ENCODE results near the gene FSD1. TPM values are rescaled to one million over a fixed set of nuclear protein-coding genes. Genes with fewer than 3 reads are reported as not detected.

The FSD1 gene
- total RNA-seq, 1 donor from 2014 or later = 13.2 TPM

DNA sequence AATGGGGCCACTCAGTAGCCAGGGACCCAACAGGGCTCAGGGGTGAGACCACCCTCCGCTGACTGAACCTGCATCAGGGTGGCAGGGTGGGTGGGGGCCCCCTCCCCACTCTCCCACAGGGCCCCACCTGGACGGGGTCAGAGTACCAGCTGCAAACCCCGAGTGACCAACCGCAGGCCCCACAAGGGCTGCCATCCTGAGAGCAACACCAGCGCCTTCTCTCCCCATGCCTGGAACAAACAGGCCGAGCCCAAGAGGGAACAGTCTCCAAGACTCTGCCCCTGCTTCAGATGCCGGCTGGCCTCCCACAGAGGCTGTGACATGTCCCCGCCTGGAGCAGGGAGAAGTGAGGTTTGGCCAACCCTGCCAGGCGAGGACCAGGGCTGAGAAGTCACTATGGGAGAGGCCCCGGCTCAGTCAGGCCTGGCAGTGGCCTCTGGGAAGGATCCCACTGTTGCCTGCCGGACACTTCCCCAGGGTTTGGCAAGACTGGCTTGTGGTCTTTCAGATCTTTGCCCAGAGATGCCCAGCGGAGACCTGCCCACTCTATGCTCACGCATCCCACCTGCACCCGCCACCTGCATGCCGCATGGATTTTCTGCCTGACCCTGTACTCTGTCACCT, 66.1 kb downstream of the FSD1 start:
- H3K4me3 ChIP-seq (ENCODE audit: low read depth, low read length) = no peak overlapping the region
- H3K36me3 ChIP-seq (ENCODE audit: control insufficient read depth, insufficient read depth, low read length) = no peaks in the 10 kb centered on the region
- no peak for DNase-seq (ENCODE audit: low read depth)
- TF ChIP-seq, protein P1, sequence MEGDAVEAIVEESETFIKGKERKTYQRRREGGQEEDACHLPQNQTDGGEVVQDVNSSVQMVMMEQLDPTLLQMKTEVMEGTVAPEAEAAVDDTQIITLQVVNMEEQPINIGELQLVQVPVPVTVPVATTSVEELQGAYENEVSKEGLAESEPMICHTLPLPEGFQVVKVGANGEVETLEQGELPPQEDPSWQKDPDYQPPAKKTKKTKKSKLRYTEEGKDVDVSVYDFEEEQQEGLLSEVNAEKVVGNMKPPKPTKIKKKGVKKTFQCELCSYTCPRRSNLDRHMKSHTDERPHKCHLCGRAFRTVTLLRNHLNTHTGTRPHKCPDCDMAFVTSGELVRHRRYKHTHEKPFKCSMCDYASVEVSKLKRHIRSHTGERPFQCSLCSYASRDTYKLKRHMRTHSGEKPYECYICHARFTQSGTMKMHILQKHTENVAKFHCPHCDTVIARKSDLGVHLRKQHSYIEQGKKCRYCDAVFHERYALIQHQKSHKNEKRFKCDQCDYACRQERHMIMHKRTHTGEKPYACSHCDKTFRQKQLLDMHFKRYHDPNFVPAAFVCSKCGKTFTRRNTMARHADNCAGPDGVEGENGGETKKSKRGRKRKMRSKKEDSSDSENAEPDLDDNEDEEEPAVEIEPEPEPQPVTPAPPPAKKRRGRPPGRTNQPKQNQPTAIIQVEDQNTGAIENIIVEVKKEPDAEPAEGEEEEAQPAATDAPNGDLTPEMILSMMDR (IDR thresholded peaks at IDR 0.05; ENCODE audit: insufficient read depth, low read length, poor library complexity, severe bottlenecking) = no peak
- H3K27me3 ChIP-seq (ENCODE audit: control insufficient read depth, insufficient read depth, low read length) = no peaks in the 10 kb centered on the region

DNA sequence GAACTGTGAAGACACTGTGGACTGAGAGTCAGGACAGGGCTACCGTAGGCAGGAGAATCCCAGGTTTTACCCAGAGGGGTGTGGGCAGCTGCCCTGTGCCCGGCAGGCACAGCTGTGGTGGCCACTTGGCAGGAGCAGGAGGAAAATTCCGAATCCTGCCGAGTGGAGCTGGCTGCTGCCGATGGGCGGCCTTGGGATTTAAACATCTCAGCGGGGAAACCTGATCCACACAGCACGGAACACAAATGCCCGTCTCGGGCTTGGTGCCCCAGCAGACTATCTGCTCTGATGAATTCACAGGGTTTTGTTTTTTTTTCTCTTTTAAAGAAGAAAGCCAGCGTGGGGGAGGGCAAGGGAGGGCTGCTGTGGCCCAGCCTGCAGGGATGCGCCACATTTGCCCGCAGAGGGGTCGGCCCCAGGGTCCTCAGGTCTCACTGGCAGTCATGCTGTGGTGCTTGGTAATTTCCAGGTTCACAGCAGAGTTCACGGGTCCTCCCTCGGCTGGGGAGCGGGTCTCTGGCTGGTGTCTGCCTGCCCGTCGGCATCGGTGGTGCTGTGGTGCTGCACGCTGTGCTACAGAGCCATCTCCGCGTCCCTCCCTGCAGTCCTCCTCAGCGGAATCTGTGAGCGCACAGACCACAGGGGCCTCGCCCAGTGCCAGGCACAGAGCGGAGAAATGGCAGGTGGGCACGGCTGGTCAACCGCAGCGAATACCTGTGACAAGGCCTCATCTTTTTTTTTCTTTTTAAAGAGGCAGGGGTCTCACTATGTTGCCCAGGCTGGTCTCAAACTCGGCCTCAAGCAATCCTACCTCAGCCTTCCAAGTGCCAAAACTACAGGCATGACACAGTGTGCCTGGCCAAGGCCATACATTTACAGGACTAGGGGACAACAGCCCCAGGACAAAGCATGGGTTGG, 67.1 kb downstream of the FSD1 start:
- no peaks in the 10 kb centered on the region for H3K36me3 ChIP-seq (ENCODE audit: control insufficient read depth, insufficient read depth, low read length)
- DNase-seq (ENCODE audit: low read depth) = no peak
- no peaks in the 10 kb centered on the region for H3K27me3 ChIP-seq (ENCODE audit: control insufficient read depth, insufficient read depth, low read length)
- TF ChIP-seq, protein P1 (IDR thresholded peaks at IDR 0.05; ENCODE audit: insufficient read depth, low read length, poor library complexity, severe bottlenecking) = no peak
- no peak overlapping the region for H3K4me3 ChIP-seq (ENCODE audit: low read depth, low read length)

DNA sequence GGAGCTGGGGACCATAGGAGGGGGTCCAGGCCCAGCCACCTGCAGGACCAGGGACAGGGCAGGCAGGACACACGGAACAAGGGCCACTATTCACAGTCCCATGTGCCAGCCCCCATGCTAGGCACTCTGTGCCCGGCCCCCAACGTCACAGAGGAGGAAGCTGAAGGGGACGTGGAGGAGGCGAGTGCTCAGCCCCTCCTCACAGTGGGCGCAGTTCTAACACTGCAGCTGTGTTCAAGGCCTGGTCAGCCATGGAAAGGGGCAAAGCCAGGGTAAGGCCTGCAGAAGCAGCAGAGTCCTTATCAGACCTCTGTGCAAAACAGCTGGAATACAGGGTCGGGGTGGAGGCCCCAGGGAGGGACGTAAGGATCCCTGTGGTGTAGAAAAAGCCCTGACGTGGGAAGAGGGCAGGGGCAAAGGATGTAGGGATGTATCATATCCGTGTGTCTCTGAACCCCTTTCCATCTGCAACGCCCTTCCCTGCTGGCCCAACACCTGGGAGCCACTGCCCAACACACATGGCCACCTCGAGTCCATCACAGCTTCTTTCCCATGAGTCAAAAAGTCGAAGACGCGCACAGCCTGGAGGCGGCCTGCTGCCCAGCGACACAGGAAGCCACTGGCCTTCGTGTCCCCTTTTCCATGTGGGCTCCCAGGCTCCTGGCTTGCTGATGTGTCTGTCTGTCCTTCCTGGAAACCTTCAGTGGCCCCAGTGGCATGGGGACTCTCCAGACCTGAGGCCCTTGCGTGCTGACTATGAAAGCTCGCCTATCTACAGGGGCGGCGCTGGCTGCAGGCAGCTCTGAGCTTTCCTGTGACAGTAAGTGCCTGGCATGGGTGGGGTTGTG, 68.0 kb downstream of the FSD1 start:
- DNase-seq (ENCODE audit: low read depth) = no peak
- TF ChIP-seq, protein P1 (IDR thresholded peaks at IDR 0.05; ENCODE audit: insufficient read depth, low read length, poor library complexity, severe bottlenecking) = no peak
- Histone ChIP-seq H3K27me3 (ENCODE audit: control insufficient read depth, insufficient read depth, low read length) (no peaks in the 10 kb centered on the region), H3K4me3 (ENCODE audit: low read depth, low read length) (no peak overlapping the region), H3K36me3 (ENCODE audit: control insufficient read depth, insufficient read depth, low read length) (no peaks in the 10 kb centered on the region)

DNA sequence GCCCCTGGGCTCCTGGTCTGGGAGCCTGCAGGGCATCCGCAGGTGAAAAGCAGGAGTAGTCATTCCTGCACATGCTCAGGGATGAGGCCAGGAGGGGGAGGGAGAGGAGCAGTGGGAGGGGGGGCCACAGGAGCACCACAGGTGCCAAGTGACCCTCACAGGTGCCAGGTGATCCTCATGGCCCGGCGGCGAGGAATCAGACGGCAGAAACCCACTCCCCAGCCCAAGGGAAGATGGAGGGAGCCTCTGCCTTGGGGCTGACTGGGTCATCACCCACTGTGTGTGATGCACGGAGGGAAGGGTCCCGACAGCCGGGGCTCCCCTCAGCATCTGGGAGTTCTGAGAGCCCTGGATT, 68.6 kb downstream of the FSD1 start:
- TF ChIP-seq, protein P1 (IDR thresholded peaks at IDR 0.05; ENCODE audit: insufficient read depth, low read length, poor library complexity, severe bottlenecking) = no peak
- H3K27me3 ChIP-seq (ENCODE audit: control insufficient read depth, insufficient read depth, low read length) = no peaks in the 10 kb centered on the region

More for the DNA sequence above, 68.6 kb downstream of the FSD1 start:
- H3K36me3 ChIP-seq (ENCODE audit: control insufficient read depth, insufficient read depth, low read length) = no peaks in the 10 kb centered on the region
- H3K4me3 ChIP-seq (ENCODE audit: low read depth, low read length) = no peak overlapping the region
- no peak for DNase-seq (ENCODE audit: low read depth)

Other genes with a start within 250 kb of the FSD1 start
- gene ZBTB7A, start 237.7 kb upstream of the FSD1 start, total RNA-seq = 39.9 and 43.3 TPM in 2 replicates
- gene MAP2K2, start 180.5 kb upstream of the FSD1 start, total RNA-seq = 198 and 249 TPM in 2 replicates
- not detected in 2 replicates for gene CREB3L3, start 151.0 kb upstream of the FSD1 start, total RNA-seq
- gene SIRT6, start 122.0 kb upstream of the FSD1 start, total RNA-seq = 58.8 and 59.2 TPM in 2 replicates
- 0.33 and 0.34 TPM in 2 replicates for gene ANKRD24, start 121.9 kb upstream of the FSD1 start, total RNA-seq
- 2.5 and 3.9 TPM in 2 replicates for gene EBI3, start 75.1 kb upstream of the FSD1 start, total RNA-seq
- 33.0 and 37.2 TPM in 2 replicates for gene YJU2, start 57.5 kb upstream of the FSD1 start, total RNA-seq
- gene SHD, start 25.3 kb upstream of the FSD1 start, total RNA-seq = not detected in 2 replicates
- not detected in 2 replicates for gene TMIGD2, start 2.2 kb upstream of the FSD1 start, total RNA-seq
- gene STAP2, start 34.2 kb downstream of the FSD1 start, total RNA-seq = 78.5 and 84.8 TPM in 2 replicates
- 6.4 and 6.6 TPM in 2 replicates for gene MPND, start 39.0 kb downstream of the FSD1 start, total RNA-seq
- gene SH3GL1, start 95.9 kb downstream of the FSD1 start, total RNA-seq = 60.9 and 72.0 TPM in 2 replicates
- gene CHAF1A, start 98.0 kb downstream of the FSD1 start, total RNA-seq = 6.8 and 13.8 TPM in 2 replicates
- 62.3 and 66.0 TPM in 2 replicates for gene UBXN6, start 153.2 kb downstream of the FSD1 start, total RNA-seq
- gene HDGFL2, start 167.7 kb downstream of the FSD1 start, total RNA-seq = 67.0 and 82.0 TPM in 2 replicates
- gene PLIN4, start 213.9 kb downstream of the FSD1 start, total RNA-seq = under 0.01 and 0.04 TPM in 2 replicates
- gene PLIN5, start 230.6 kb downstream of the FSD1 start, total RNA-seq = 0.07 TPM in 1 of 2 replicates, not detected in the other
- gene LRG1, start 235.4 kb downstream of the FSD1 start, total RNA-seq = 0.21 and 0.25 TPM in 2 replicates

Measured in kidney epithelial cell (primary cell).